Activated CD8-positive, alpha-beta T cell treated with anti-CD3 and anti-CD28 coated beads for 36 hours (primary cell): Measurements from ENCODE around the gene LLGL1. TPM values are rescaled to one million over a fixed set of nuclear protein-coding genes. Genes with fewer than 3 reads are reported as not detected.

Source experiments
- ATAC-seq: fragments of 200-7000 bp; cut with Tn5 transposase; one replicate; pipeline ENCODE4 v1.10.0; 2021; ENCODE audit warnings: mild to moderate bottlenecking, moderate library complexity
- CTCF ChIA-PET: fragments of 350-600 bp; sonication (Branson Sonifier 250); formaldehyde crosslinking; loops from one replicate; lab custom pipeline; 2021; ENCODE audit warnings: antibody characterized with exemption; lab: Charles Lee
- POLR2A ChIA-PET: fragments of 350-600 bp; sonication (Branson Sonifier 250); formaldehyde crosslinking; loops from one replicate; lab custom pipeline; 2021; ENCODE audit warnings: antibody characterized with exemption; lab: Charles Lee
- DNase-seq: peaks from one replicate; pipeline ENCODE4 v3.0.0-alpha.2; 2020
- H3K27ac Mint-ChIP-seq: one replicate; pipeline ENCODE4 v1.8.0; 2021; ENCODE audit warnings: mild to moderate bottlenecking, mixed read lengths
- H3K27me3 Mint-ChIP-seq: one replicate; pipeline ENCODE4 v1.8.0; 2021; ENCODE audit warnings: mixed read lengths
- H3K36me3 Mint-ChIP-seq: one replicate; pipeline ENCODE4 v1.8.0; 2021; ENCODE audit warnings: low read depth, mixed read lengths
- H3K4me1 Mint-ChIP-seq: one replicate; pipeline ENCODE4 v1.8.0; 2021; ENCODE audit warnings: low read depth, mixed read lengths
- H3K4me3 Mint-ChIP-seq: one replicate; pipeline ENCODE4 v1.8.0; 2021; ENCODE audit warnings: mild to moderate bottlenecking, moderate library complexity, mixed read lengths
- H3K9me3 Mint-ChIP-seq: one replicate; pipeline ENCODE4 v1.8.0; 2021; ENCODE audit warnings: mixed read lengths
- CTCF ChIP-seq: fragments of 200-600 bp; IDR thresholded peaks from one replicate; pipeline ENCODE4 v1.8.0; 2022; ENCODE audit warnings: antibody characterized with exemption, mild to moderate bottlenecking
- intact Hi-C: fragments of 100-400 bp; cut with micrococcal nuclease; formaldehyde crosslinking; loops from one replicate; pipeline ENCODE4 v1.10.0; 2022
- total RNA-seq, 2 experiments: library from RNA; stranded (reverse); gene quantifications; one replicate each; pipeline ENCODE4 v1.2.3, GENCODE V29; 2021

The LLGL1 gene
- total RNA-seq, 2 experiments from 2014 or later, result 15.1 to 17.6 TPM

GRCh38 chr17:18191236-18191667 is 34.2 kb upstream of the LLGL1 start:
- peaks cover 73% of the 10 kb centered on the region for H3K4me1 Mint-ChIP-seq
- H3K9me3 Mint-ChIP-seq, result no peaks in the 10 kb centered on the region
- DNase-seq (no peak), ATAC-seq (no peak)
- intact Hi-C loops, result no loop called here
- POLR2A ChIA-PET, result no interaction called here
- no peak overlapping the region for H3K27ac Mint-ChIP-seq
- no peak overlapping the region for H3K4me3 Mint-ChIP-seq
- peaks cover 63% of the 10 kb centered on the region for H3K36me3 Mint-ChIP-seq
- H3K27me3 Mint-ChIP-seq, result no peaks in the 10 kb centered on the region
- no peak for TF ChIP-seq CTCF
- CTCF ChIA-PET, result interaction anchor here (0.9 to 7.3 kb wide), 6 partner anchors 12 to 58 kb away, joined by 3 to 43 read pairs (median 6); no protein-coding TSS in a partner anchor

- intact Hi-C loops, result no loop called here
- ATAC-seq, result peak; percentile 38
- CTCF ChIA-PET, result interaction anchor here (0.9 to 7.3 kb wide), 5 partner anchors 22 to 53 kb away, joined by 3 to 43 read pairs (median 5); no protein-coding TSS in a partner anchor
- Mint-ChIP-seq H3K27me3 (no peaks in the 10 kb centered on the region), H3K27ac (no peak overlapping the region), H3K4me3 (no peak overlapping the region), H3K36me3 (peaks cover 61% of the 10 kb centered on the region), H3K4me1 (peaks cover 74% of the 10 kb centered on the region), H3K9me3 (no peaks in the 10 kb centered on the region)
- POLR2A ChIA-PET, result interaction anchor here (0.6 kb wide), 1 partner anchor 32 kb away, joined by 3 read pairs; no protein-coding TSS in a partner anchor
- peak; percentile 24 for DNase-seq
- TF ChIP-seq CTCF, result no peak
Measured at GRCh38 chr17:18191967-18192366, 33.5 kb upstream of the LLGL1 start.

- ChIA-PET CTCF (interaction anchor here (0.6 to 7.3 kb wide), 2 partner anchors 24 to 52 kb away, joined by 3 to 43 read pairs; no protein-coding TSS in a partner anchor), POLR2A (no interaction called here)
- DNase-seq, result no peak
- H3K27me3 Mint-ChIP-seq, result no peaks in the 10 kb centered on the region
- H3K4me3 Mint-ChIP-seq, result no peak overlapping the region
- H3K27ac Mint-ChIP-seq, result peak overlapping the region; percentile 30
- H3K9me3 Mint-ChIP-seq, result no peaks in the 10 kb centered on the region
- H3K36me3 Mint-ChIP-seq, result peaks cover 53% of the 10 kb centered on the region
- intact Hi-C loops, result no loop called here
- no peak for ATAC-seq
- no peak for TF ChIP-seq CTCF
- peaks cover 75% of the 10 kb centered on the region for H3K4me1 Mint-ChIP-seq
Measured at GRCh38 chr17:18194394-18194793, 31.0 kb upstream of the LLGL1 start.

- intact Hi-C loops, result no loop called here
- Mint-ChIP-seq H3K27ac (no peak overlapping the region), H3K4me1 (peaks cover 74% of the 10 kb centered on the region), H3K9me3 (no peaks in the 10 kb centered on the region), H3K36me3 (peaks cover 49% of the 10 kb centered on the region), H3K27me3 (no peaks in the 10 kb centered on the region), H3K4me3 (no peak overlapping the region)
- POLR2A ChIA-PET, result no interaction called here
- TF ChIP-seq CTCF, result no peak
- no peak for DNase-seq
- no peak for ATAC-seq
- CTCF ChIA-PET, result interaction anchor here (7.3 kb wide), 1 partner anchor 53 kb away, joined by 43 read pairs; no protein-coding TSS in a partner anchor
Measured at GRCh38 chr17:18194804-18195203, 30.6 kb upstream of the LLGL1 start.

- ATAC-seq (no peak), DNase-seq (no peak)
- H3K4me3 Mint-ChIP-seq, result no peak overlapping the region
- POLR2A ChIA-PET, result no interaction called here
- H3K36me3 Mint-ChIP-seq, result peaks cover 50% of the 10 kb centered on the region
- no peaks in the 10 kb centered on the region for H3K9me3 Mint-ChIP-seq
- no peak for TF ChIP-seq CTCF
- intact Hi-C loops, result no loop called here
- no peaks in the 10 kb centered on the region for H3K27me3 Mint-ChIP-seq
- peaks cover 71% of the 10 kb centered on the region for H3K4me1 Mint-ChIP-seq
- no peak overlapping the region for H3K27ac Mint-ChIP-seq
- CTCF ChIA-PET, result interaction anchor here (7.3 kb wide), 1 partner anchor 53 kb away, joined by 43 read pairs; no protein-coding TSS in a partner anchor
Measured at GRCh38 chr17:18195246-18195645, 30.2 kb upstream of the LLGL1 start.
